ENCODE results near the gene CXorf49.

- no peak for TF ChIP-seq ARNTL (CRISPR knock-in tag; IDR thresholded peaks at IDR 0.05; ENCODE audit: borderline replicate concordance, low read depth)
- no peak for TF ChIP-seq RARB (CRISPR knock-in tag; IDR thresholded peaks at IDR 0.05)
- no peak for TF ChIP-seq PATZ1 (CRISPR knock-in tag; IDR thresholded peaks at IDR 0.05; ENCODE audit: borderline replicate concordance)
- no peak for TF ChIP-seq ISL1 (CRISPR knock-in tag; IDR thresholded peaks at IDR 0.05)
- TF ChIP-seq TOX (CRISPR knock-in tag; IDR thresholded peaks at IDR 0.05; ENCODE audit: borderline replicate concordance): no peak
- TF ChIP-seq ZNF70 (CRISPR knock-in tag; IDR thresholded peaks at IDR 0.05): no peak
- TF ChIP-seq ZC3H10 (CRISPR knock-in tag; IDR thresholded peaks at IDR 0.05): no peak
- TF ChIP-seq TCF4 (CRISPR knock-in tag; IDR thresholded peaks at IDR 0.05; ENCODE audit: borderline replicate concordance): no peak
- no peak for TF ChIP-seq OSR1 (CRISPR knock-in tag; IDR thresholded peaks at IDR 0.05)
- TF ChIP-seq CREB5 (CRISPR knock-in tag; IDR thresholded peaks at IDR 0.05; ENCODE audit: low read depth): no peak
- TF ChIP-seq TSHZ2 (CRISPR knock-in tag; IDR thresholded peaks at IDR 0.05): no peak
- TF ChIP-seq SNAI2 (CRISPR knock-in tag; IDR thresholded peaks at IDR 0.05): no peak
These were observed 53.1 kb downstream of the CXorf49 start for GRCh38 chrX:71664889-71665491.
